Body of pancreas (tissue), 4 donors: ENCODE data around the gene KCNK2. TPM values are rescaled to one million over a fixed set of nuclear protein-coding genes. Genes with fewer than 3 reads are reported as not detected.

ENCODE experiments used
- ATAC-seq: fragments of 150-250 bp; one replicate; pipeline ENCODE4 v1.9.1; 2016
- DNase-seq, 4 donors: peaks; one replicate each; pipeline ENCODE4 v3.0.0-alpha.2; 2019
- H3K27ac ChIP-seq, 4 donors: fragments of 200-600 bp; sonication (generic); 1 replicate in 3 of 4; 2 replicates in 1 of 4; pipeline versions ENCODE4 v1.5.1 to v1.6.1; 2016 to 2019; ENCODE audit warnings: mild to moderate bottlenecking in 1 of 4, mixed read lengths in 1 of 4, moderate library complexity in 1 of 4
- H3K27me3 ChIP-seq, 2 donors: fragments of 200-600 bp; sonication (generic); one replicate each; pipeline ENCODE4 v1.6.0; 2016; ENCODE audit warnings: mild to moderate bottlenecking in 1 of 2
- H3K36me3 ChIP-seq, 2 donors: fragments of 200-600 bp; sonication (generic); replicated peaks in 1 of 2; 2 replicates each; pipeline ENCODE4 v1.5.1; 2016; ENCODE audit warnings: low read depth in 2 of 2; ENCODE audit not compliant: insufficient read depth in 1 of 2
- H3K4me1 ChIP-seq: fragments of 200-600 bp; sonication (generic); one replicate; pipeline ENCODE4 v1.6.0; 2016
- H3K4me3 ChIP-seq, 2 donors: fragments of 200-600 bp; sonication (generic); 1 replicate in 1 of 2; 2 replicates in 1 of 2; pipeline ENCODE4 v1.5.1; 2016 to 2019
- H3K9me3 ChIP-seq, 3 donors: fragments of 200-600 bp; sonication (generic); 1 replicate in 2 of 3; 2 replicates in 1 of 3; pipeline ENCODE4 v1.5.1; 2016
- CTCF ChIP-seq, 7 experiments: fragments of 450-650 bp in 4 of 7; fragments of 200-600 bp in 3 of 7; sonication (generic) in 3 of 7; IDR thresholded peaks; one replicate each; pipeline ENCODE4 v1.5.1; 2016 to 2019; ENCODE audit warnings: antibody characterized with exemption in 7 of 7
- POLR2A ChIP-seq, 3 donors: fragments of 450-650 bp; IDR thresholded peaks; one replicate each; pipeline ENCODE4 v1.6.1; 2016; ENCODE audit warnings: antibody characterized with exemption in 3 of 3, mild to moderate bottlenecking in 2 of 3
- WGBS, 2 donors: methylation state at CpG; one replicate each; pipeline ENCODE4 v1.1.5; 2017; 5-methylcytosine and 5-hydroxymethylcytosine counted together
- intact Hi-C: fragments of 100-400 bp; cut with DNase I; formaldehyde crosslinking; loops from one replicate; pipeline ENCODE4 v1.15.1; 2023
- total RNA-seq, 2 donors: library from RNA; depleted of rRNA; stranded (reverse); fragments of >200 nt; gene quantifications; one replicate each; pipeline ENCODE4 v1.1.0, GENCODE V29; 2016

Gene KCNK2, protein sequence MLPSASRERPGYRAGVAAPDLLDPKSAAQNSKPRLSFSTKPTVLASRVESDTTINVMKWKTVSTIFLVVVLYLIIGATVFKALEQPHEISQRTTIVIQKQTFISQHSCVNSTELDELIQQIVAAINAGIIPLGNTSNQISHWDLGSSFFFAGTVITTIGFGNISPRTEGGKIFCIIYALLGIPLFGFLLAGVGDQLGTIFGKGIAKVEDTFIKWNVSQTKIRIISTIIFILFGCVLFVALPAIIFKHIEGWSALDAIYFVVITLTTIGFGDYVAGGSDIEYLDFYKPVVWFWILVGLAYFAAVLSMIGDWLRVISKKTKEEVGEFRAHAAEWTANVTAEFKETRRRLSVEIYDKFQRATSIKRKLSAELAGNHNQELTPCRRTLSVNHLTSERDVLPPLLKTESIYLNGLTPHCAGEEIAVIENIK
- total RNA-seq = 1 to 10 TPM in 1 of 2 donors, not detected in 1; 1.6 TPM

DNA sequence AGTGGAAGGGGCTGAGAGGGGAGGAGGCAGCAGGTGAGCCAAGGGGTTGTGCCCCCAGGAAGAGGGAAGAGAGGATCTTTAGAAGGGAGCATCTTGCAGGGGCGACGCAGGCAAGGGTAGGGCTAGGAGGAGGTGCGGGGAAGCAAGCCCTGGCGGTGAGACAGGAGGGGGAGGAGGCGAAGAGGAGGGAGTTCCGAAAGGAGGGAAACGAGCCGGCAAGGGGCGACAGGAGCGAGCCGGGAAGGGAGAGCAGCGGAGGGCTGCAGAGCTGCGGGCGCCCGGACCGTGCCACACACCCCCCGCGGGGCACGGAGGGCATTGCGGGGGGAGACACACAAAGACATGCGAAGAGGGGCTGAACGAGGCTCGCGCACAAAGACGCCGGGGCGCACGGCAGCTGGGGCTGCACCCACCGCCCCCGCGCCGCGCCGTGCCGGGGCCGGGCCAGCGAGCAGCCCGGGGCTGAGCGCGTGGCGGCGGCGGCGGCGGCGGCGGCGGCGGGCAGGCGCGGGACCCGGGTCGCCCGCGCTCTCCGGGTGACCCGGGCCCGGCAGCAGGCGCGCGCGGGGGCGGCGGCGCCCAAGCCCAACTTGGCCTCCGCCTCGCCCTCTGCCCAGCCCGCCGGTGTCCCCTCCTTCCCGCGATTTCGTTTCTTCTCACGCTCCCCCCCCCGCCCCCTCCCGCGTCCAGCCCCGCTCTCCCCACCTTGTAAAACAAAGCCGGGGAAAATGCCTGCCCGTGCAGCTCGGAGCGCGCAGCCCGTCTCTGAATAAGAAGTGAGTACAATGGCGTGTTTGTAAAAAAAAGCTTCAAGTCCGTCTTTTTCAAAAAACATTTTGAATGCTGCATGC is at the start of gene KCNK2:
Gene KCNK2 (plus strand): TSS at position 206 of the 851 bp plus-strand sequence. CDS start 649 bp downstream, outside the sequence.
- H3K36me3 ChIP-seq = no peaks in the 10 kb centered on the region
- intact Hi-C loops = no loop called here
- H3K27me3 ChIP-seq = peaks cover 0 to 7% of the 10 kb centered on the region in 2 donors
- TF ChIP-seq POLR2A (IDR thresholded peaks at IDR 0.05) (no peak), CTCF (IDR thresholded peaks at IDR 0.05) (no peak)
- WGBS, 2 donors = 0 to 1% methylated on average over 23 to 55 of the region's 85 CpGs
- DNase-seq (no peak), ATAC-seq (peak; percentile 38)
- H3K27ac ChIP-seq = no peak within 1 kb of the TSS
- H3K9me3 ChIP-seq = no peaks in the 10 kb centered on the region
- H3K4me1 ChIP-seq = peaks cover 15% of the 10 kb centered on the region
- H3K4me3 ChIP-seq = no peak within 1 kb of the TSS

DNA sequence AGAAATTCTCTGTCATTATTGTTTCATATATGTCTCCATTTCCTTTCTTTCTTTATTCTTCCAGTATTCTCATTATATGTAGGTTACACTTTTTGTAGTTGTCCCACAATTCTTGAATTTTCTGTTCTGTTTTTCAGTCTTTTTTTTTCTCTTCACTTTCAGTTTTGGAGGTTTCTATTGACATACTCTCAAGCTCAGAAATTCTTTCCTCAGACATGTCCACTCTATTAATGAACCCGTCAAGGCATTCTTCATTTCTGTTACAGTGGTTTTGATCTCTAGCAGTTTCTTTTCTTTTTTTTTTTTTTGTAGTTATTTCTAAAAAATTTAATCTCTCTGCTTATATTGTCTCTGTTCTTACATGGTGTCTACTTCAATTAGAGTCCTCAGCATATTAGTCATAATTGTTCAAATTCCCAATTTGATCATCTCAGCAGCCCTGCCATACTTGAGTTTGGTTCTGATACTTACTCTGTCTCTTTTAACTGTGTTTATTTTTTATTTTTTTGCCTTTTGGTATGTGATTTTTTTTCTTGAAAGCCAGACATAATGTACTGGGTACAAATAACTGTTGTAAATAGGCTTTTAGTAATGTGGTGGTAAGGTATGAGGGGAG is 49.5 kb upstream of the KCNK2 start:
- Histone ChIP-seq H3K27ac (no peak overlapping the region), H3K27me3 (no peaks in the 10 kb centered on the region), H3K4me3 (no peak overlapping the region), H3K4me1 (no peaks in the 10 kb centered on the region), H3K36me3 (no peaks in the 10 kb centered on the region), H3K9me3 (no peaks in the 10 kb centered on the region)
- ATAC-seq = no peak
- intact Hi-C loops = no loop called here
- no peak for DNase-seq
- TF ChIP-seq CTCF (IDR thresholded peaks at IDR 0.05) = no peak
- no peak for TF ChIP-seq POLR2A (IDR thresholded peaks at IDR 0.05)
- WGBS, 2 donors = 61 to 81% methylated on average over 1 of the region's 1 CpG

DNA sequence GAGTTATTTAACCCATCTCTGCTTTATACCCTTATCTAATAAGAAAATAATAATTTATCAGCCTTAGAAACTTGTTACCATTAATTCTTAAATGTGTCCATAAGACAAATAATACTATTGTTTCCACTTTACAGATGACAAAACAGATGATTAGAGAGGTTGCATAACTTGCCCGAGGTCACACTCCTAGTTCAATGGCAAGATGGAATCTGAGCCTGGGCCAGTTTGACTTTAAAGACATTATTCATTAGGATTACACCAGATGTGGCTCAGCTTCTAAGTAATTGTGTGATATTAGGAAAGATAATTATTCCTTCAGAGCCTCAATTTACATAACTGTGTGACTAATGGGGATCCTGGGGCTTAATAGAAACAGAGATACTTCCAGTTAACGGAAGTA is 42.3 kb upstream of the KCNK2 start:
- no peak overlapping the region for H3K27ac ChIP-seq
- DNase-seq (no peak), ATAC-seq (no peak)
- no peaks in the 10 kb centered on the region for H3K36me3 ChIP-seq
- WGBS, 2 donors = 32 to 42% methylated on average over 2 of the region's 2 CpGs
- TF ChIP-seq CTCF (IDR thresholded peaks at IDR 0.05) = no peak
- no peak for TF ChIP-seq POLR2A (IDR thresholded peaks at IDR 0.05)
- H3K9me3 ChIP-seq = no peaks in the 10 kb centered on the region
- no peaks in the 10 kb centered on the region for H3K27me3 ChIP-seq
- H3K4me3 ChIP-seq = no peak overlapping the region
- intact Hi-C loops = no loop called here
- H3K4me1 ChIP-seq = no peaks in the 10 kb centered on the region

DNA sequence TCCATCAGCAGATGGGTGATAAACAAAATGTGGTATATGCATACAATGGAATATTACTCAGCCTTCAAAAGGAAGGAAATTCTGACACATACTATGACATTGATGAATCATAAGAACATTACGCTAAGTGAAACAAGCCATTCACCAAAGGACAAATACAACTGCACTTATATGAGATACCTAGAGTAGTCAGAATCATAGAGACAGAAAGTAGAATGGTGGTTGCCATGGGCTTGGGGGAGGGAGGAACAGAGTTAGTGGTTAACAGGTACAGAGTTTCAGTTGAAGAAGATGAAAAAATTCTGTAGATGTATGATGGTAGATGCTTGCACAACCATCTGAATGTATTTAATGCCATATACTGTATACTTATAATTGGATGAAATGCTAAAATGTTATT is 39.1 kb upstream of the KCNK2 start:
- H3K4me3 ChIP-seq = no peak overlapping the region
- no peak overlapping the region for H3K27ac ChIP-seq
- no peaks in the 10 kb centered on the region for H3K36me3 ChIP-seq
- DNase-seq (no peak), ATAC-seq (no peak)
- WGBS, 2 donors = 68 to 83% methylated on average over 1 of the region's 1 CpG
- H3K4me1 ChIP-seq = no peaks in the 10 kb centered on the region
- no peaks in the 10 kb centered on the region for H3K27me3 ChIP-seq
- H3K9me3 ChIP-seq = no peaks in the 10 kb centered on the region
- no peak for TF ChIP-seq POLR2A (IDR thresholded peaks at IDR 0.05)
- no peak for TF ChIP-seq CTCF (IDR thresholded peaks at IDR 0.05)
- intact Hi-C loops = no loop called here
